ENCODE data around the gene BCAS1. TPM values are rescaled to one million over a fixed set of nuclear protein-coding genes. Genes with fewer than 3 reads are reported as not detected.
A peak's percentile ranks its signal among the peaks of the same experiment; 100 is the strongest.

The BCAS1 gene
- total and polyA plus RNA-seq, 10 of the 15 experiments (the other 5 are each of a cell fraction or from before 2014, with no cell fraction given) = 0.21 to 1.4 (median 0.55) TPM

- no peak for TF ChIP-seq BACH1 (IDR thresholded peaks at IDR 0.05; ENCODE audit: borderline replicate concordance)
- TF ChIP-seq TCF3 (IDR thresholded peaks at IDR 0.05; ENCODE audit: borderline replicate concordance, insufficient read depth, low read depth, low read length) = no peak
- TF ChIP-seq ZNF687 (IDR thresholded peaks at IDR 0.05) = no peak
- no peak for TF ChIP-seq ETV6 (conservative IDR thresholded peaks at IDR 0.05 in 1 of 2, IDR thresholded peaks at IDR 0.05 in 1 of 2; ENCODE audit: borderline replicate concordance in 1 of 2, low read depth in 1 of 2)
- TF ChIP-seq CBX3 (IDR thresholded peaks at IDR 0.05; ENCODE audit: borderline replicate concordance, low read depth) = no peak
- TF ChIP-seq CBFB (IDR thresholded peaks at IDR 0.05; ENCODE audit: low read depth) = no peak
- TF ChIP-seq HSF1 (IDR thresholded peaks at IDR 0.05; ENCODE audit: low read depth, low read length) = no peak
- TF ChIP-seq SIX5 (IDR thresholded peaks at IDR 0.05; ENCODE audit: low read depth, low read length, severe bottlenecking) = peak; percentile 68
- TF ChIP-seq CTCF (IDR thresholded peaks at IDR 0.05 in 2 of 3, conservative IDR thresholded peaks at IDR 0.05 in 1 of 3; ENCODE audit: control insufficient read depth in 2 of 3, extremely low read depth in 1 of 3, insufficient read depth in 1 of 3, low read depth in 3 of 3, low read length in 3 of 3) = no peak
- TF ChIP-seq CREB1 (IDR thresholded peaks at IDR 0.05; ENCODE audit: low read depth) = no peak
- TF ChIP-seq CHD2 (IDR thresholded peaks at IDR 0.05; ENCODE audit: borderline replicate concordance, low read depth, low read length) = no peak
- no peak for TF ChIP-seq ZNF24 (IDR thresholded peaks at IDR 0.05)
- no peak for TF ChIP-seq ZNF592 (IDR thresholded peaks at IDR 0.05)
- TF ChIP-seq MYC (IDR thresholded peaks at IDR 0.05; ENCODE audit: insufficient read depth, insufficient read length, insufficient replicate concordance, low read length, severe bottlenecking) = no peak
- no peak for TF ChIP-seq PAX8 (IDR thresholded peaks at IDR 0.05)
- TF ChIP-seq CHD4 (IDR thresholded peaks at IDR 0.05) = no peak
- peak; percentile 63; the same call in 1 of the 2 replicates for TF ChIP-seq MLLT1 (IDR thresholded peaks at IDR 0.05)
Measured at GRCh38 chr20:53918949-53919361, 151.4 kb downstream of the BCAS1 start (continued).
